ENCODE data around the gene RORB.
A peak's percentile ranks its signal among the peaks of the same experiment; 100 is the strongest.
"Not testable (repeated sequence)": the region's sequence is repeated elsewhere in the genome, so short reads cannot be mapped to it uniquely, and the experiment has no call there.

The RORB gene

GRCh38 chr9:74499770-74500583, 2.8 kb downstream of the RORB start:
- peaks cover 68% of the 10 kb centered on the region for H3K27me3 Mint-ChIP-seq
- peak overlapping the region; percentile 51 for H3K4me3 Mint-ChIP-seq

GRCh38 chr9:74500584-74500924, 3.4 kb downstream of the RORB start:
- H3K4me3 Mint-ChIP-seq, result no peak overlapping the region
- no peak overlapping the region for H3K27ac Mint-ChIP-seq
- H3K4me1 Mint-ChIP-seq (ENCODE audit: low read depth), result peaks cover 32% of the 10 kb centered on the region
- H3K9me3 Mint-ChIP-seq, result no peaks in the 10 kb centered on the region
- peaks cover 67% of the 10 kb centered on the region for H3K27me3 Mint-ChIP-seq
- no peak for DNase-seq
- peaks cover 4% of the 10 kb centered on the region for H3K36me3 Mint-ChIP-seq (ENCODE audit: low read depth)

More at GRCh38 chr9:74499770-74500583, 2.8 kb downstream of the RORB start:
- H3K36me3 Mint-ChIP-seq (ENCODE audit: low read depth), result peaks cover 4% of the 10 kb centered on the region
- H3K4me1 Mint-ChIP-seq (ENCODE audit: low read depth), result peaks cover 32% of the 10 kb centered on the region
- no peak overlapping the region for H3K27ac Mint-ChIP-seq
- DNase-seq, result peak; percentile 30
- no peaks in the 10 kb centered on the region for H3K9me3 Mint-ChIP-seq

GRCh38 chr9:74501570-74501969, 4.4 kb downstream of the RORB start:
- Mint-ChIP-seq H3K9me3 (no peaks in the 10 kb centered on the region), H3K4me1 (ENCODE audit: low read depth) (peaks cover 31% of the 10 kb centered on the region), H3K27me3 (peaks cover 57% of the 10 kb centered on the region), H3K27ac (no peak overlapping the region), H3K4me3 (no peak overlapping the region), H3K36me3 (ENCODE audit: low read depth) (peaks cover 4% of the 10 kb centered on the region)
- DNase-seq, result no peak

- Mint-ChIP-seq H3K4me1 (ENCODE audit: low read depth) (peaks cover 17% of the 10 kb centered on the region), H3K9me3 (no peaks in the 10 kb centered on the region), H3K4me3 (no peak overlapping the region), H3K27ac (no peak overlapping the region), H3K36me3 (ENCODE audit: low read depth) (no peaks in the 10 kb centered on the region), H3K27me3 (peaks cover 41% of the 10 kb centered on the region)
- DNase-seq, result no peak
Measured at GRCh38 chr9:74503219-74503618, 6.1 kb downstream of the RORB start.

- no peaks in the 10 kb centered on the region for H3K9me3 Mint-ChIP-seq
- H3K27ac Mint-ChIP-seq, result no peak overlapping the region
- no peak overlapping the region for H3K4me3 Mint-ChIP-seq
- H3K36me3 Mint-ChIP-seq (ENCODE audit: low read depth), result no peaks in the 10 kb centered on the region
- DNase-seq, result no peak
- H3K4me1 Mint-ChIP-seq (ENCODE audit: low read depth), result peaks cover 17% of the 10 kb centered on the region
- peaks cover 39% of the 10 kb centered on the region for H3K27me3 Mint-ChIP-seq
Measured at GRCh38 chr9:74503666-74504065, 6.5 kb downstream of the RORB start.

- Mint-ChIP-seq H3K9me3 (no peaks in the 10 kb centered on the region), H3K4me1 (ENCODE audit: low read depth) (no peaks in the 10 kb centered on the region), H3K27me3 (peaks cover 5% of the 10 kb centered on the region), H3K4me3 (no peak overlapping the region), H3K27ac (no peak overlapping the region), H3K36me3 (ENCODE audit: low read depth) (no peaks in the 10 kb centered on the region)
- DNase-seq, result no peak
Measured at GRCh38 chr9:74511333-74511732, 14.2 kb downstream of the RORB start.

GRCh38 chr9:74512416-74512815, 15.3 kb downstream of the RORB start:
- Mint-ChIP-seq H3K4me3 (no peak overlapping the region), H3K4me1 (ENCODE audit: low read depth) (no peaks in the 10 kb centered on the region), H3K9me3 (no peaks in the 10 kb centered on the region), H3K27me3 (peaks cover 5% of the 10 kb centered on the region), H3K36me3 (ENCODE audit: low read depth) (no peaks in the 10 kb centered on the region), H3K27ac (no peak overlapping the region)
- DNase-seq, result no peak

- Mint-ChIP-seq H3K27me3 (peaks cover 5% of the 10 kb centered on the region), H3K4me1 (ENCODE audit: low read depth) (no peaks in the 10 kb centered on the region), H3K27ac (no peak overlapping the region), H3K36me3 (ENCODE audit: low read depth) (no peaks in the 10 kb centered on the region), H3K4me3 (no peak overlapping the region), H3K9me3 (no peaks in the 10 kb centered on the region)
- DNase-seq, result no peak
Measured at GRCh38 chr9:74513221-74513620, 16.1 kb downstream of the RORB start.

- H3K27ac Mint-ChIP-seq, result no peak overlapping the region
- no peaks in the 10 kb centered on the region for H3K36me3 Mint-ChIP-seq (ENCODE audit: low read depth)
- no peak overlapping the region for H3K4me3 Mint-ChIP-seq
- peaks cover 5% of the 10 kb centered on the region for H3K27me3 Mint-ChIP-seq
- no peaks in the 10 kb centered on the region for H3K9me3 Mint-ChIP-seq
- no peaks in the 10 kb centered on the region for H3K4me1 Mint-ChIP-seq (ENCODE audit: low read depth)
- DNase-seq, result no peak
Measured at GRCh38 chr9:74517188-74517587, 20.1 kb downstream of the RORB start.

GRCh38 chr9:74519419-74519818, 22.3 kb downstream of the RORB start:
- H3K27me3 Mint-ChIP-seq, result peaks cover 3% of the 10 kb centered on the region
- H3K9me3 Mint-ChIP-seq, result no peaks in the 10 kb centered on the region
- H3K4me3 Mint-ChIP-seq, result no peak overlapping the region
- H3K27ac Mint-ChIP-seq, result no peak overlapping the region
- DNase-seq, result no peak
- H3K36me3 Mint-ChIP-seq (ENCODE audit: low read depth), result no peaks in the 10 kb centered on the region
- no peaks in the 10 kb centered on the region for H3K4me1 Mint-ChIP-seq (ENCODE audit: low read depth)

- Mint-ChIP-seq H3K9me3 (no peaks in the 10 kb centered on the region), H3K36me3 (ENCODE audit: low read depth) (no peaks in the 10 kb centered on the region), H3K4me3 (no peak overlapping the region), H3K27ac (no peak overlapping the region), H3K27me3 (peaks cover 4% of the 10 kb centered on the region), H3K4me1 (ENCODE audit: low read depth) (no peaks in the 10 kb centered on the region)
- no peak for DNase-seq
Measured at GRCh38 chr9:74521009-74521408, 23.9 kb downstream of the RORB start.

- Mint-ChIP-seq H3K27me3 (peaks cover 8% of the 10 kb centered on the region), H3K36me3 (ENCODE audit: low read depth) (no peaks in the 10 kb centered on the region), H3K27ac (no peak overlapping the region), H3K9me3 (no peaks in the 10 kb centered on the region), H3K4me1 (ENCODE audit: low read depth) (no peaks in the 10 kb centered on the region), H3K4me3 (no peak overlapping the region)
- no peak for DNase-seq
Measured at GRCh38 chr9:74524289-74524688, 27.2 kb downstream of the RORB start.

GRCh38 chr9:74526215-74526614, 29.1 kb downstream of the RORB start:
- DNase-seq, result no peak
- no peaks in the 10 kb centered on the region for H3K4me1 Mint-ChIP-seq (ENCODE audit: low read depth)
- no peak overlapping the region for H3K4me3 Mint-ChIP-seq
- H3K36me3 Mint-ChIP-seq (ENCODE audit: low read depth), result no peaks in the 10 kb centered on the region
- no peak overlapping the region for H3K27ac Mint-ChIP-seq
- no peaks in the 10 kb centered on the region for H3K9me3 Mint-ChIP-seq
- H3K27me3 Mint-ChIP-seq, result peaks cover 8% of the 10 kb centered on the region

- H3K4me1 Mint-ChIP-seq (ENCODE audit: low read depth), result no peaks in the 10 kb centered on the region
- no peaks in the 10 kb centered on the region for H3K36me3 Mint-ChIP-seq (ENCODE audit: low read depth)
Measured at GRCh38 chr9:74527718-74528117, 30.6 kb downstream of the RORB start.

GRCh38 chr9:74528207-74528606, 31.1 kb downstream of the RORB start:
- Mint-ChIP-seq H3K4me1 (ENCODE audit: low read depth) (no peaks in the 10 kb centered on the region), H3K4me3 (no peak overlapping the region), H3K27ac (no peak overlapping the region), H3K27me3 (peaks cover 8% of the 10 kb centered on the region), H3K9me3 (no peaks in the 10 kb centered on the region), H3K36me3 (ENCODE audit: low read depth) (no peaks in the 10 kb centered on the region)
- DNase-seq, result no peak

More at GRCh38 chr9:74527718-74528117, 30.6 kb downstream of the RORB start:
- Mint-ChIP-seq H3K27ac (no peak overlapping the region), H3K27me3 (peaks cover 8% of the 10 kb centered on the region), H3K9me3 (no peaks in the 10 kb centered on the region), H3K4me3 (no peak overlapping the region)
- DNase-seq, result no peak

- H3K4me1 Mint-ChIP-seq (ENCODE audit: low read depth); H3K4me3 Mint-ChIP-seq; H3K9me3 Mint-ChIP-seq; H3K36me3 Mint-ChIP-seq (ENCODE audit: low read depth); H3K27ac Mint-ChIP-seq; DNase-seq; H3K27me3 Mint-ChIP-seq: not testable (repeated sequence)
Measured at GRCh38 chr9:74530458-74530857, 33.3 kb downstream of the RORB start.
